Heart left ventricle (tissue), 16 donors: ENCODE data around the gene KIRREL1. TPM values are rescaled to one million over a fixed set of nuclear protein-coding genes. Genes with fewer than 3 reads are reported as not detected.

ENCODE experiments used
- ATAC-seq, 4 donors: fragments of 200-7000 bp; cut with Tn5 transposase; one replicate each; pipeline ENCODE4 v1.9.1; 2020 to 2022; ENCODE audit warnings: moderate library complexity in 4 of 4, mild to moderate bottlenecking in 3 of 4, moderate number of reproducible peaks in 1 of 4
- DNase-seq, 5 donors: peaks; one replicate each; pipeline ENCODE4 v3.0.0-alpha.2; 2020
- H3K27ac ChIP-seq, 12 donors: fragments of 200-600 bp; sonication (generic) in 4 of 12; one replicate each; pipeline versions ENCODE4 v1.5.0 to v1.8.0; 2016 to 2022; ENCODE audit warnings: mild to moderate bottlenecking in 2 of 12
- H3K27me3 ChIP-seq, 9 donors: fragments of 200-600 bp; sonication (generic) in 2 of 9; one replicate each; pipeline versions ENCODE4 v1.5.1 to v1.8.0; 2016 to 2022; ENCODE audit warnings: mild to moderate bottlenecking in 3 of 9
- H3K36me3 ChIP-seq, 9 donors: fragments of 200-600 bp; sonication (generic) in 2 of 9; one replicate each; pipeline versions ENCODE4 v1.5.0 to v1.8.0; 2018 to 2022; ENCODE audit warnings: mild to moderate bottlenecking in 2 of 9
- H3K4me1 ChIP-seq, 12 donors: fragments of 200-600 bp; sonication (generic) in 4 of 12; one replicate each; pipeline versions ENCODE4 v1.5.0 to v1.8.0; 2016 to 2022; ENCODE audit warnings: mild to moderate bottlenecking in 3 of 12
- H3K4me3 ChIP-seq, 12 donors: fragments of 200-600 bp; sonication (generic) in 4 of 12; one replicate each; pipeline versions ENCODE4 v1.5.0 to v1.8.0; 2017 to 2022; ENCODE audit warnings: mild to moderate bottlenecking in 9 of 12, moderate library complexity in 4 of 12
- H3K9me3 ChIP-seq, 12 donors: fragments of 200-600 bp; sonication (generic) in 4 of 12; one replicate each; pipeline versions ENCODE4 v1.5.0 to v1.8.0; 2016 to 2022; ENCODE audit warnings: mild to moderate bottlenecking in 1 of 12
- CTCF ChIP-seq, 12 donors: fragments of 200-600 bp; sonication (generic) in 4 of 12; IDR thresholded peaks; one replicate each; pipeline versions ENCODE4 v1.5.0 to v1.8.0; 2018 to 2022; ENCODE audit warnings: antibody characterized with exemption in 12 of 12, mild to moderate bottlenecking in 5 of 12
- POLR2A ChIP-seq, 2 donors: fragments of 450-650 bp; IDR thresholded peaks; one replicate each; pipeline ENCODE4 v1.6.1; 2017; ENCODE audit warnings: antibody characterized with exemption in 2 of 2, mild to moderate bottlenecking in 2 of 2, moderate library complexity in 2 of 2
- WGBS, 4 donors: extraction: QIAGEN DNeasy Blood & Tissue Kit in 2 of 4; methylation state at CpG; one replicate each; pipeline versions ENCODE4 v1.1.5 to v1.1.7; 2013 to 2018; 5-methylcytosine and 5-hydroxymethylcytosine counted together
- intact Hi-C, 10 donors: fragments of 100-400 bp; cut with DNase I; formaldehyde crosslinking; loops; one replicate each; pipeline versions ENCODE4 v1.11.1 to v1.14.2; 2022
- polyA plus RNA-seq, 2 donors: library from polyadenylated mRNA; stranded (reverse); fragments of 200-250 nt; gene quantifications; one replicate each; pipeline ENCODE4 v1.2.3, GENCODE V29; 2013
- total RNA-seq, 9 donors: library from RNA; depleted of rRNA in 2 of 9; stranded (reverse); fragments of >200 nt in 2 of 9; fragmentation: NEBNext Ultra II Directional in 3 of 9; extraction: Animal tissue kit (Norgen Biotek cat#: 25700) in 3 of 9; gene quantifications; one replicate each; pipeline versions ENCODE4 v1.1.0 to v1.2.4, GENCODE V29; 2016 to 2023
- donor health status: ischemic (EF 13 %, LVEDD 7.1; RV severe dilation, severe dysfunction).
- donor health status: healthy with polysubstance abuse.
- donor health status: DM: no; HTN: yes; CAD: no.
- donor health status: DM: no; HTN: no; CAD: no.
- donor health status: ischemic (EF 25% LVEDD 6.9; RV normal size, moderate dysfunction).
- donor health status: ischemic (EF 25% LVEDD 5.7; RV mildly dilated, moderate dysfunction).
- donor health status: healthy.
- donor health status: DM: yes; HTN: yes; CAD: no.
- donor health status: ischemic (EF 35%, LVEDD 5.7; RV mildly dilated, moderate dysfunction).
- donor health status: nonischemic (EF 11% LVEDD 7.7; RV severe dilation, severe dysfunction).
- donor health status: DM: yes; HTN: yes; CAD: no.
- donor health status: PGD.
- donor health status: ischemic (EF 29% LVEDD 5.4; RV normal size, mild dysfunction).
- donor health status: nonischemic (EF 23%, LVEDD 6.1; RV moderate dilation, normal function).

KIRREL1 gene
- total and polyA plus RNA-seq, 11 donors = 3.2 to 22.7 (median 8.2) TPM

- Histone ChIP-seq H3K27me3 (peaks cover 0 to 1% (median 0%) of the 10 kb centered on the region in 9 donors), H3K36me3 (peaks cover 0 to 8% (median 0%) of the 10 kb centered on the region in 9 donors), H3K4me1 (peaks cover 0 to 47% (median 13%) of the 10 kb centered on the region in 12 donors), H3K9me3 (no peaks in the 10 kb centered on the region), H3K4me3 (no peak overlapping the region), H3K27ac (no peak overlapping the region)
- no peak for DNase-seq
- WGBS, 4 donors = 69 to 75% (median 73%) methylated on average over 9 to 10 of the region's 10 CpGs
- intact Hi-C loops = no loop called here
- ATAC-seq = no peak
- TF ChIP-seq POLR2A (IDR thresholded peaks at IDR 0.05) (no peak), CTCF (IDR thresholded peaks at IDR 0.05) (no peak)
These were observed 65.0 kb downstream of the KIRREL1 start for GRCh38 chr1:158058237-158058985.

- Histone ChIP-seq H3K36me3 (peaks cover 0 to 10% (median 0%) of the 10 kb centered on the region in 9 donors), H3K4me3 (no peak overlapping the region), H3K27me3 (peaks cover 0 to 5% (median 0%) of the 10 kb centered on the region in 9 donors), H3K9me3 (no peaks in the 10 kb centered on the region), H3K27ac (no peak overlapping the region), H3K4me1 (peaks cover 0 to 45% (median 13%) of the 10 kb centered on the region in 12 donors)
- TF ChIP-seq POLR2A (IDR thresholded peaks at IDR 0.05) (no peak), CTCF (IDR thresholded peaks at IDR 0.05) (no peak)
- intact Hi-C loops = no loop called here
- 47 to 55% (median 48%) methylated on average over 4 of the region's 4 CpGs for WGBS, 4 donors
- ATAC-seq (no peak), DNase-seq (no peak)
These were observed 66.5 kb downstream of the KIRREL1 start for GRCh38 chr1:158059984-158060383.

GRCh38 chr1:158062174-158062573 lies 68.7 kb downstream of the KIRREL1 start:
- intact Hi-C loops = no loop called here
- peaks cover 0 to 5% (median 0%) of the 10 kb centered on the region in 9 donors for H3K27me3 ChIP-seq
- DNase-seq (no peak), ATAC-seq (no peak)
- no peak overlapping the region for H3K27ac ChIP-seq
- peaks cover 0 to 10% (median 0%) of the 10 kb centered on the region in 9 donors for H3K36me3 ChIP-seq
- peaks cover 0 to 46% (median 8%) of the 10 kb centered on the region in 12 donors for H3K4me1 ChIP-seq
- WGBS, 4 donors = 93 to 95% (median 94%) methylated on average over 7 of the region's 7 CpGs
- H3K9me3 ChIP-seq = no peaks in the 10 kb centered on the region
- no peak for TF ChIP-seq POLR2A (IDR thresholded peaks at IDR 0.05)
- H3K4me3 ChIP-seq = no peak overlapping the region

GRCh38 chr1:158067662-158068061 lies 74.2 kb downstream of the KIRREL1 start:
- 70 to 85% (median 73%) methylated on average over 6 of the region's 6 CpGs for WGBS, 4 donors
- ATAC-seq (peak in 3 of 4 donors; percentile 47 to 81 (median 69)), DNase-seq (peak in 1 of 5 donors; percentile 40)
- Histone ChIP-seq H3K4me1 (peaks cover 0 to 59% (median 12%) of the 10 kb centered on the region in 12 donors), H3K9me3 (no peaks in the 10 kb centered on the region), H3K27ac (peak overlapping the region in 1 of 12 donors; percentile 25), H3K27me3 (peaks cover 0 to 5% (median 0%) of the 10 kb centered on the region in 9 donors), H3K36me3 (peaks cover 0 to 10% (median 0%) of the 10 kb centered on the region in 9 donors), H3K4me3 (no peak overlapping the region)
- TF ChIP-seq POLR2A (IDR thresholded peaks at IDR 0.05) (no peak), CTCF (IDR thresholded peaks at IDR 0.05) (no peak)
- intact Hi-C loops = no loop called here
